HG03280 (cell line): ENCODE measurements around the gene OTOP2.

ENCODE experiments used
- ATAC-seq: cut with Tn5 transposase; IDR thresholded peaks from one replicate; pipeline ENCODE4 v1.9.1; 2021; ENCODE audit warnings: mild to moderate bottlenecking, moderate library complexity; ENCODE audit not compliant: unreplicated experiment

Gene OTOP2

GRCh38 chr17:74923538-74924249 lies 379 bp upstream of the OTOP2 start:
- ATAC-seq: no peak

DNA sequence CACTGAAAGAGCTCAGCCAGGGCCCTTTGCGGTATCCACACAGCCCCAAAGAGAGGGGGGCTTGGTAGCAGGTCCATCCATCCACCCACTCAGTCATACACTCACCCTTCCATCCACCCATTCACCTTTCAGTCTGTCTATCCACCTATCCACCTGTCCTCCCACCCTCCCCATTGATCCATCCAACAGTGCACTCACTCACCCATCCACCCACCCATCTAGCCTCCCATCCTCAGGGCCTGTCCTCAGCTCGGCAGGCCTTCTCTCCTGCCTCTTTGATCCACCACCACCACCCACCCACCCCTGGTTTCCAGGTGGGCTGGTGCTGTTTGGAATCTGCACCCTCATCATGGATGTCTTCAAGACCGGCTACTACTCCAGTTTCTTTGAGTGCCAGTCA lies 1.2 kb downstream of the OTOP2 start:
- ATAC-seq: no peak

- ATAC-seq: no peak
These were observed 4.7 kb downstream of the OTOP2 start for GRCh38 chr17:74928786-74929185.

DNA sequence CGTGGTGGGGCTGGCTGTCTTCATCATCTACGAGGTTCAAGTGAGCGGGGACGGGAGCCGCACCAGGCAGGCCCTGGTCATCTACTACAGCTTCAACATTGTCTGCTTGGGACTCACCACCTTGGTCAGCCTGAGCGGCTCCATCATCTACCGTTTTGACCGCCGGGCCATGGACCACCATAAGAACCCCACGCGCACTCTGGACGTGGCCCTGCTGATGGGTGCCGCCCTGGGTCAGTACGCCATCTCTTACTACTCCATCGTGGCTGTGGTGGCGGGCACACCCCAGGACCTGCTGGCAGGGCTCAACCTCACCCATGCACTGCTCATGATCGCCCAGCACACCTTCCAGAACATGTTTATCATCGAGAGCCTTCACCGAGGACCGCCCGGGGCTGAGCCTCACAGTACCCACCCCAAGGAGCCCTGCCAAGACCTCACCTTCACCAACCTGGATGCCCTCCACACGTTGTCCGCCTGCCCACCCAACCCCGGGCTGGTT lies 6.5 kb downstream of the OTOP2 start:
- no peak for ATAC-seq

DNA sequence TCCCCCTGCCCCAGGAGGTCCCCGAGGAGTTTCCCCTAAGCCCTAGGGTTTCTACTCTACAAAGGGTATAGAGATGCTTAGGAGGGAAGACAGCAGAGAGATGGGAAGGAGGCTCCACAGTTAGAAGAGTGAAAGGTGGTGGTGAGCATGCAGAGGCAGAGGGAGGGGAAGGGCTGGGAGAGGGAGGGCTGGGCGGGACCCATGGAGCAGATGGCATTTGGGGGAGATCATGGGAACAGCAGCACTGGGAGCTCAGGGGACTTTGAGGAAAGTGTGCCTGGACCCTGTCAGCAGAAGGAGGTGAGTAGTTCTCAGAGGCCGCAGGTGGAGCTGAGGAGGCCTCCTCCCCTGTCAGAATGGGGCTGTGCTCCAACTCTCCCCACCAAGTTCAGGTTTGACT lies 11.0 kb downstream of the OTOP2 start:
- ATAC-seq: no peak

DNA sequence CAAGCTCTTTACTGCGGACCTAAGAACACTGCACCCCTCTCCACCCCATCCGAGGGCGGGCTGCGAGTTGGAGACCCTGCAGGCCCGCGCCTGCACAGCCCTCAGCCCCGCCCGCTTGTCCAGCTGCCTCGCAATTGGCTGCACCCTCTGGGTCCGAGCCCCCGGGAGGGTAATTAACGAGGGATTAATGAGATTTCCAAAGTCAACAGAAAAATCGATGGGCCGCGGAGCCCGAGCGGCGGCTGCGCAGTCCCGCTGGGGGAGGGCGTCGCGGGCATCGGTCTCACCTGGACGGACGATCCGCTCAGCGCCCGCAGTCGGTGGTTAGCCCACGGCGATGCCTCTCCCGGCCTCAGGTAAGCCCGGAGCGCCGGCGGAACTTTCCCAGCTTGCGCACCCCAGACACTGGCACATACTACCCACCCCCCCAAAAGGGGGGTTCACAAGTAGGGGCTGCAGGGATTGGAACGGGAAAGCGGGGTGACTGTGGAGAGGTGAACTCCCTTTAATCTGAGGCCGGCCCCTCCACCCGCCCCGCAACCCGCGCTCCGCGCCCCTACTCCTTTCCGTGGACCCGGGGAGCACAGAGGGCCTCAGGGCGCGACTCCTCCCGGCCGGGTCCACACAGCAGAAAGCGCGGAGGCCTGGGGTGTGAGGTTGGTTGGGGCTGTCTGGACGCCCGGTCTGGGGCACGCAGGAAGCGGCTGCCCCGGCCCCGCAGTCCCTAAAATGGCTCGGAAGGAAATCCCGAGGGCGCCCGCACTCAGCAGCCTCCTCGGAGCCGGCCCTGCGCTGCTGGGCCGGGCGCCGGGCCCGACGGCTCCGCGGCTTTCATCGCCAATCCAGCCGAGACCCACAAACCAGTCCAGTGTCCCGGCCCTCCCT lies 11.8 kb downstream of the OTOP2 start, which contains the start of gene OTOP3:
TSS of gene OTOP3 (plus strand) at position 314 of the 885 bp plus-strand sequence. CDS start at position 338, 24 bp downstream.
- no peak for ATAC-seq

DNA sequence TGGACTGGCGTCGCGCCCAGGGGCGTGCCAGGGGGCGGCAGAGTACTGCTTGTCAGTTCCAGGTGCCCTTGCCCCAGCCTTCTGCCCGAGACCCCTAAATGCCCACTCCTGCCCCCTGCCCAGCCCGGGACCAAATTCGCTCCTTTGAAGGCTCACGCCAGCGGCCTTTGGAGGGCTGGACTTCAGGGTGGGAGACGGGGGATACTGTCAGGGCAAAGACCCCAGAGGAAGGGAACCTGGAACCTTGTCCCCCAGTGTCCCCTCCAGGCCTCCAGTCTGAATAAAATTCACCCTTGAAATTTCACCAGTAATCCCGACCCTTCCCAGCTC lies 12.4 kb downstream of the OTOP2 start:
- ATAC-seq: no peak

DNA sequence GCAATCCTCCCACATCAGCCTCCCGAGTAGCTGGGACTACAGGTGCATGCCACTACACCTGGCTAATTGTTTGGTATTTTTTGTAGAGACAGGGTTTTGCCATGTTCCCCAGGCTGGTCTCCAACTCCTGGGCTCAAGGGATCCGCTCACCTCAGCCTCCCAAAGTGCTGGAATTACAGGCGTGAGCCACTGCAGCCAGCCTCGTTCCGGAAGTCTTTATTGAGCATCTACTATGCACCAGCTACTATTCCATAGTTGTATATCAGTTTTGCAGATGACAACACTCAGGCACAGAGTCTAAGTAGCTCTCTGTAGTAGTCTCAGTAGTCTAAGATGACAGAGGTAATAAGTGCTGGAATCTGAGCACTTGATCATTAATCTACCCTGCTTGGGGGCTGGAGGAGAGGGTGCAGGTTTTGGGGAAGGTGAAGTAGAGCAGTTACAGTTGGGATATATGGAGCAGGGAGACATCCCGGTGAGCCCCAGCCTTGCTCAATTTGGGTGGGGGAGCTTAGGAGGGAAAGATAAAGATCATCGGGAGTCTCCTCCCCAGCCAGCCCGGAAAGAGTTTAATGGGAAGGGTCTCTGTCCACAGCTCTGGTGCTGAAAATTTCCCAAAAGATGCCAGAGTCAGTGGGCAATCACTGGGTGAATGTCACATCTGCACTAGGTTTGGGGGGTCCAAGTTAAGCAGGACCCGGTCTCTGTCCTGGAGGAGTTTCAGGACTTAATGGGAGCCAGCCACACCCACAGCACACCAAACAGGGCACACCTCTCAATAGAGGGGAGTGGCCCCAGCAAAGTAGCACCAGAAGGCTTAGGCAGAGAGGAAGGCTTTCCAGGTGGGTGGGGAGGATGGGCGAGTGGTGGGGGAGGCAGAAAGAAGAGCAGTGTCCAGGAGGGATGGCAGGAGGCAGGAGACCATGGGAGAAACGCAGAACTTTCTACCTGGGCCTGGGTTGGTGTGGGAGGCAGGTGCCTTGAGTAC lies 13.3 kb downstream of the OTOP2 start:
- ATAC-seq: no peak

DNA sequence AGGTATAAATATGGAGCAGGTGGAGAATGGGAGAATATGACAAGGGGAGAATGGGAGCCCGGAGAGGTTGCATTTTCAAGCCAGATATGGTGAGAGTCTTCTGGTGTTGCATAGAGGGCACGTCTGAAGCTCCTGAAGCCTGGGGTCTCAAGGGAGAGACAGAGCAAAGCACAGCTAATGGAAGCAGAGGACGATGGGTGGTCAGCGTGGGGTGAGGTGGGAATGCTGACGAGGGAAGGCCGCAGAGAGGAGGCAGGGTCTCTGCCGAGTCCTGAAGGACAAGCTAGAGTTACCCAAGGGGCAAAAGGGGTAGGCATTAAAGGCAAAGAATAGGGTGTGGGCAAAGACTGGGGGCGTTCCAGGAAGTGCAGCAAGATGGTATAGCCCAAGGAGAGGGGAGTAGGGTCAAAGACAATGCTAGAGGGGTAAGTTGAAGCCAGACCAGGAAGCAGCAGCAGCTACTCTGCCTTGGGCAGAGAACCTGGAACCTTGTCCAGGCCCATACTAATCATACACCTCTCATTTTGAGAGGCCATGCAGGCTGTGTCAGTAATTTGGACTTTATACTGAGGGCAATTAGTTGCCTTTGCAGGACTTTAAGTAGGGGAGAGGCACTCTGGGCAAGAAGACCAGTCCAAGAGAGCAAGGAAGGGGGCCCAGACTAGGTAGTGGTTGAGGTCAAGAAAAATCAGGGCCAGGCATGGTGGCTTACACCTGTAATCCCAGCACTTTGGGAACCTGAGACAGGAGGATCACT lies 14.3 kb downstream of the OTOP2 start:
- ATAC-seq: no peak

- ATAC-seq: no peak
These were observed 15.5 kb downstream of the OTOP2 start for GRCh38 chr17:74939534-74939933.

DNA sequence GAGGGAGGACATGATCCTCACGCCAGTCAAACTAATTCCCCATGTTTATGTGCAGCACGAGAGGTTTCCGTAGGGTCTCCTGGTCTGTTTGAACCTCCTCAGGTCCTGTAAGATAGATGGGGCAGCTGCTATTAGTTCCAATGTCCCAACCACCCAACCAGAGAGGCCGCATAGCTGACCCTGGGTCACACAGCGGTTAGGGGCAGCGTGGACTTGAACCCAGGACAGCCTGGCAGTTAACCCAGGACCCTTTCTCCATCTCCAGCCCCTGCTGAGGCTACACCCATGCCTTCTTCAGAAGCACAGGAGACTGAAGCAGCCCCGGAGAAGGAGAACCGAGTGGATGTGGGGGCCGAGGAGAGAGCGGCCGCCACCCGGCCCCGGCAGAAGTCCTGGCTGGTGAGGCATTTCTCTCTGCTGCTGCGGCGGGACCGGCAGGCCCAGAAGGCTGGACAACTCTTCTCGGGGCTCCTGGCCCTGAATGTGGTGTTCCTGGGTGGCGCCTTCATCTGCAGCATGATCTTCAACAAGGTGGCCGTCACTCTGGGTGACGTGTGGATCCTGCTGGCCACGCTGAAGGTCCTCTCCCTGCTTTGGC lies 17.2 kb downstream of the OTOP2 start:
- ATAC-seq: no peak

DNA sequence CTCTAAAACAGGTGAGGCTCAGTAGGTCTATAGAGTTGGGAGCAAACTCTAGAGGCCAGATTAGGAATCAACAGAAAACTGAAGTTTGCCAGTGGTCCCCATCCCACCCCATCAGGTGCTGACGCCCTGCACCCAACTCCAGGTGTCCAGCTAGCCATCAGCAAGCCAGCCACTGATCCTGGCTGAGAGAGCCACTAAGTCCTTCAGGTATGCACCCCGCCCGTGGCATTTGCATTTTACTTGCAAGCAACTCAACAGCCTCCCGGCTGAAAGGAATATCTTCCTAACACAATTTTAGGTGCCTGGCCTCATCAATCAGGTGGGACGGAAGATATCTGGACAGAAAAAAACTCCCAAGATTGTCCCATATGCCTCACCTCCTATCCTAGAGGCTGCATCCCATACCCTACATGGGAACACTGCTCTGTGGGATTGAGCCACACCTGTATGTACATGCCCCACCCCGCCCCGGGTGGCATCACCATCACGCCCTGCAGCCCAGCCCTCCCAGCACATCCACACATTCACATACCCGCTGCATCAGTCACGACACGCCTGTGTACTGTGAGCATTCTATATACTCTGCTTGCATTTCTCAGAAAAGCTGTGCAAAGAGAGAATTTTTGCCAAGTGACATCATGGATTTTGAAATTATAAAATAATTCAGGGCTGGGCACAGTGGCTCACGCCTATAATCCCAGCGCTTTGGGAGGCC lies 19.9 kb downstream of the OTOP2 start:
- no peak for ATAC-seq

GRCh38 chr17:74945543-74945942 lies 21.5 kb downstream of the OTOP2 start:
- ATAC-seq: no peak

- no peak for ATAC-seq
These were observed 22.6 kb downstream of the OTOP2 start for GRCh38 chr17:74946641-74947040.

DNA sequence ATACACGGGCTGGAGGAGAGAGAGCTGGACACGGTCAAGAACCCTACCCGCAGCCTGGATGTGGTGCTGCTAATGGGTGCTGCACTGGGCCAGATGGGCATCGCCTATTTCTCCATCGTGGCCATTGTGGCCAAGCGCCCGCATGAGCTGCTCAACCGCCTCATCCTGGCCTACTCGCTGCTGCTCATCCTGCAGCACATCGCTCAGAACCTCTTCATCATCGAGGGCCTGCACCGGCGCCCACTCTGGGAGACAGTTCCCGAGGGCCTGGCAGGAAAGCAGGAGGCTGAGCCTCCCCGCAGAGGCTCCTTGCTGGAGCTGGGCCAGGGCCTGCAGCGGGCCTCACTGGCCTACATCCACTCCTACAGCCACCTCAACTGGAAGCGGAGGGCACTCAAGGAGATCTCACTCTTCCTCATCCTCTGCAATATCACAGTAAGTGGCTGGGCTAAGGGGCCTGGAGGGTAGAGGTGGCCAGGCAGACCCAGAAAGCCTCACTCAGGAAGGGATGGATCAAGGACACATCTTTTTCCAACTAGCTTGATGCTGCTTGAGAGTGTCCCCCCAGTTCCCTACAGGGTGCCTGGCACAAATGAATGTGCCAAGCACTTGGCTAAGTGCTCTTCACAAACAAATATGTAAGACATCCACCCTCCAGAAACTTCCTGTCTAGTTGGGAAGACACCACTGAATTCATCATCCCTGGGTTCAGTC lies 23.1 kb downstream of the OTOP2 start:
- no peak for ATAC-seq

GRCh38 chr17:74949455-74950115 lies 25.5 kb downstream of the OTOP2 start:
- no peak for ATAC-seq

DNA sequence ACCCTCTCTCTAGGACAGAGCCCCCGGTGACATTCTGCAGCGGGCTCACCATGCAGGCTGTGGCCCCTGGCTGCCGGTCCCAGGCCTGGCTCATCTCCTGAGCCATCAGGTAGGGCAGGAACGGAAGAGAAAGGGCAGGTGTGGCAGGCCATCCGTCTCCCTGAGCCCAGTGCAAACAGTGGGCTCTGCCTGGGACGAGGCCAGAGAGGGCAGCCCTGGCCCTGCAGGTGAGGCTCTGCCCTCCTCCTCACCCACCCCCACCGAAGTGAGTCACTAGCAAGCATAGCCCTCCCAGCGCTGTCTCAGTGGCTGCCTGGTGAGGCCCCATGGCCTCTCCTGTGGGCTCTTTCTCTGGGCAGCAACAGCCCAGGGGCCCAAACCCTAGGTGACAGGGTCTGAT lies 26.1 kb downstream of the OTOP2 start:
- ATAC-seq: no peak

DNA sequence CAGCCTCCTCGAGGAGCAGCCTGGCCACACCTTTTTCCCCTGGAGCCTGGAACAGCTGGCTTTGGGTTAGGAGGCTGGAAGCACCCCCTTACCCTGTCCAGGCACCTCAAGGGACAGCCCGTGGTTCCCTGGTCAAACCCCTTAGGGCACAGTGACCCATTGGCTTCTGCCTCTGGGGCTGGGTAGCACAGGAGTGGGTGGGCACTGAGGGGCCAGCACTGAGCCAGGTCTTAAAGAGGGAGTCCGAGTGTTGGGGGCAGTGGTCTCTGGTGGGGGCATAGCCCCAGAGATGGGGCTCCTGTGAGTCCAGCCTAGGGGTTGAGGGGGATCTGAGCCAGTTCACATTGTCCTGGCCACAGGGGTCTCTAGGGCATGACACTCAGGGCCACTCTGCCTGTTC lies 27.0 kb downstream of the OTOP2 start:
- ATAC-seq: no peak
